HUDEP-2 (cell line): ENCODE measurements around the gene CAD.
A peak's percentile ranks its signal among the peaks of the same experiment; 100 is the strongest.

Experiments
- DNase-seq, 76 experiments: peaks; one replicate each; lab custom pipeline; 2025; ENCODE audit not compliant: unreplicated experiment in 76 of 76; lab: John Stamatoyannopoulos, UW

CAD gene

GRCh38 chr2:27222407-27222806, 5.2 kb downstream of the CAD start:
- no peak for DNase-seq

GRCh38 chr2:27223416-27223815, 6.2 kb downstream of the CAD start:
- no peak for DNase-seq

GRCh38 chr2:27225526-27225925, 8.4 kb downstream of the CAD start:
- DNase-seq: no peak

GRCh38 chr2:27227501-27227900, 10.3 kb downstream of the CAD start:
- no peak for DNase-seq

- no peak for DNase-seq
These were observed 14.8 kb downstream of the CAD start for GRCh38 chr2:27231921-27232320.

GRCh38 chr2:27233341-27233740, 16.2 kb downstream of the CAD start:
- DNase-seq: no peak

- no peak for DNase-seq
These were observed 19.0 kb downstream of the CAD start for GRCh38 chr2:27236136-27236535.

GRCh38 chr2:27236626-27237025, 19.5 kb downstream of the CAD start:
- DNase-seq: no peak

- no peak for DNase-seq
These were observed 20.3 kb downstream of the CAD start for GRCh38 chr2:27237341-27237945.

GRCh38 chr2:27238976-27239375, 21.8 kb downstream of the CAD start:
- no peak for DNase-seq

- no peak for DNase-seq
These were observed 23.2 kb downstream of the CAD start for GRCh38 chr2:27240406-27240805.

GRCh38 chr2:27241761-27242613, 24.8 kb downstream of the CAD start:
- DNase-seq: no peak

GRCh38 chr2:27242614-27242951, 25.4 kb downstream of the CAD start:
- DNase-seq: no peak

GRCh38 chr2:27243391-27244130, 26.4 kb downstream of the CAD start:
- no peak for DNase-seq

GRCh38 chr2:27245116-27245515, 27.9 kb downstream of the CAD start:
- DNase-seq: no peak

GRCh38 chr2:27245626-27246025, 28.5 kb downstream of the CAD start:
- DNase-seq: no peak

GRCh38 chr2:27247893-27248292, 30.7 kb downstream of the CAD start:
- DNase-seq: no peak

- no peak for DNase-seq
These were observed 32.2 kb downstream of the CAD start for GRCh38 chr2:27249159-27249890.

GRCh38 chr2:27249891-27250651, 32.9 kb downstream of the CAD start:
- DNase-seq: peak in 55 of 76 experiments; percentile 2 to 70 (median 46)

GRCh38 chr2:27250652-27251379, 33.6 kb downstream of the CAD start:
- no peak for DNase-seq
